ENCODE data around the gene XPO1. TPM values are rescaled to one million over a fixed set of nuclear protein-coding genes. Genes with fewer than 3 reads are reported as not detected.

Gene XPO1
- total RNA-seq, 3 donors from 2014 or later (not counting 1 experiment from before 2014, with no cell fraction given), result 120 to 157 (median 137) TPM

GRCh38 chr2:61536572-61537276 lies 1.4 kb downstream of the XPO1 start:
- intact Hi-C loops (cut with micrococcal nuclease), result loop anchor here (2.0 to 10.0 kb wide), 3 partner anchors 158 to 318 kb away; partner anchors contain the start of gene FAM161A
- H3K36me3 Mint-ChIP-seq, result peaks cover 7% of the 10 kb centered on the region
- Histone ChIP-seq H3K27ac (ENCODE audit: low read length) (peak overlapping the region; percentile 98), H3K4me3 (ENCODE audit: low read length) (peak overlapping the region; percentile 80), H3K9me3 (ENCODE audit: control insufficient read depth, insufficient read depth, low read length) (no peaks in the 10 kb centered on the region), H3K4me1 (ENCODE audit: control insufficient read depth, insufficient read depth, low read length) (peaks cover 14% of the 10 kb centered on the region), H3K36me3 (ENCODE audit: control insufficient read depth, insufficient read depth, low read length) (peaks cover 4% of the 10 kb centered on the region), H3K27me3 (ENCODE audit: control insufficient read depth, insufficient read depth, low read length) (no peaks in the 10 kb centered on the region)
- no peaks in the 10 kb centered on the region for H3K27me3 Mint-ChIP-seq (ENCODE audit: low read depth in 2 of 2)
- peak; percentile 55 to 77 (median 58) for ATAC-seq
- peak overlapping the region; percentile 90 to 99 for H3K27ac Mint-ChIP-seq
- DNase-seq, result peak; percentile 69 to 94
- H3K4me1 Mint-ChIP-seq, result peaks cover 40 to 46% of the 10 kb centered on the region in 2 donors
- TF ChIP-seq CTCF (IDR thresholded peaks at IDR 0.05), result no peak
- peak overlapping the region; percentile 96 for H3K4me3 Mint-ChIP-seq
- H3K9me3 Mint-ChIP-seq, result no peaks in the 10 kb centered on the region
- under 1% methylated on average over 26 of the region's 26 CpGs for WGBS (ENCODE audit: insufficient coverage)

GRCh38 chr2:61536180-61536571 lies 2.0 kb downstream of the XPO1 start:
- peak overlapping the region; percentile 80 for H3K4me3 ChIP-seq (ENCODE audit: low read length)
- WGBS (ENCODE audit: insufficient coverage), result 0% methylated on average over 9 of the region's 9 CpGs
- DNase-seq (peak in 1 of 2 donors; percentile 47), ATAC-seq (no peak)
- no peak for TF ChIP-seq CTCF (IDR thresholded peaks at IDR 0.05)
- no peaks in the 10 kb centered on the region for H3K27me3 ChIP-seq (ENCODE audit: control insufficient read depth, insufficient read depth, low read length)
- Mint-ChIP-seq H3K9me3 (no peaks in the 10 kb centered on the region), H3K4me1 (peaks cover 45 to 50% of the 10 kb centered on the region in 2 donors), H3K36me3 (peaks cover 7% of the 10 kb centered on the region), H3K27ac (peak overlapping the region; percentile 90 to 99), H3K4me3 (peak overlapping the region; percentile 96), H3K27me3 (ENCODE audit: low read depth in 2 of 2) (no peaks in the 10 kb centered on the region)
- peaks cover 14% of the 10 kb centered on the region for H3K4me1 ChIP-seq (ENCODE audit: control insufficient read depth, insufficient read depth, low read length)
- H3K9me3 ChIP-seq (ENCODE audit: control insufficient read depth, insufficient read depth, low read length), result no peaks in the 10 kb centered on the region
- intact Hi-C loops (cut with micrococcal nuclease), result loop anchor here (2.0 to 10.0 kb wide), 3 partner anchors 159 to 319 kb away; partner anchors contain the start of gene FAM161A
- peaks cover 8% of the 10 kb centered on the region for H3K36me3 ChIP-seq (ENCODE audit: control insufficient read depth, insufficient read depth, low read length)
- peak overlapping the region; percentile 98 for H3K27ac ChIP-seq (ENCODE audit: low read length)

GRCh38 chr2:61535449-61535848 lies 2.7 kb downstream of the XPO1 start:
- H3K4me3 ChIP-seq (ENCODE audit: low read length), result peak overlapping the region; percentile 80
- H3K36me3 ChIP-seq (ENCODE audit: control insufficient read depth, insufficient read depth, low read length), result peaks cover 10% of the 10 kb centered on the region
- H3K27me3 ChIP-seq (ENCODE audit: control insufficient read depth, insufficient read depth, low read length), result no peaks in the 10 kb centered on the region
- Mint-ChIP-seq H3K27me3 (ENCODE audit: low read depth in 2 of 2) (no peaks in the 10 kb centered on the region), H3K36me3 (peaks cover 7% of the 10 kb centered on the region), H3K4me3 (peak overlapping the region; percentile 96), H3K4me1 (peaks cover 51 to 56% of the 10 kb centered on the region in 2 donors), H3K9me3 (no peaks in the 10 kb centered on the region), H3K27ac (peak overlapping the region; percentile 90 to 99)
- peak overlapping the region; percentile 26 for H3K27ac ChIP-seq (ENCODE audit: low read length)
- peaks cover 14% of the 10 kb centered on the region for H3K4me1 ChIP-seq (ENCODE audit: control insufficient read depth, insufficient read depth, low read length)
- no peak for TF ChIP-seq CTCF (IDR thresholded peaks at IDR 0.05)
- 0% methylated on average over 1 of the region's 5 CpGs for WGBS (ENCODE audit: insufficient coverage)
- DNase-seq (no peak), ATAC-seq (no peak)
- no peaks in the 10 kb centered on the region for H3K9me3 ChIP-seq (ENCODE audit: control insufficient read depth, insufficient read depth, low read length)
- intact Hi-C loops (cut with micrococcal nuclease), result loop anchor here (10.0 kb wide), 2 partner anchors 159 to 319 kb away; partner anchors contain the start of gene FAM161A

Data from natural killer cell (primary cell).